Neural cell (in vitro differentiated cells): ENCODE results near the gene CTRB2.

Experiments
- CTCF ChIP-seq: fragments of 450-650 bp; IDR thresholded peaks from 2 replicates; pipeline ENCODE4 v1.5.1; 2014; ENCODE audit warnings: antibody characterized with exemption, mild to moderate bottlenecking, moderate library complexity; ENCODE audit not compliant: poor library complexity, severe bottlenecking
- EP300 ChIP-seq: fragments of 450-650 bp; conservative IDR thresholded peaks from 2 replicates; pipeline ENCODE4 v1.6.1; 2014; ENCODE audit warnings: antibody characterized with exemption, mild to moderate bottlenecking, moderate library complexity; ENCODE audit not compliant: poor library complexity, severe bottlenecking

GRCh38 chr16:75254359-75254837 is 47.4 kb upstream of the CTRB2 start:
- TF ChIP-seq EP300 (no peak), CTCF (no peak)
